Smooth muscle cell (in vitro differentiated cells): ENCODE results near the gene PIP5K1B. TPM values are rescaled to one million over a fixed set of nuclear protein-coding genes. Genes with fewer than 3 reads are reported as not detected.
A peak's percentile ranks its signal among the peaks of the same experiment; 100 is the strongest.

Source experiments
- DNase-seq: peaks from one replicate; lab custom pipeline; 2025; ENCODE audit not compliant: unreplicated experiment; lab: John Stamatoyannopoulos, UW
- H2AFZ ChIP-seq: fragments of 200-600 bp; sonication (generic); 2 replicates; pipeline ENCODE4 v1.6.0; 2016; ENCODE audit warnings: antibody characterized with exemption, low read depth, mild to moderate bottlenecking
- H3F3A ChIP-seq: fragments of 200-600 bp; sonication (generic); 2 replicates; pipeline ENCODE4 v1.6.0; 2017; ENCODE audit warnings: antibody characterized with exemption, low read depth
- H3K27ac ChIP-seq: fragments of 200-600 bp; sonication (generic); 2 replicates; pipeline ENCODE4 v1.5.1; 2016; ENCODE audit warnings: low read depth, mild to moderate bottlenecking
- H3K27me3 ChIP-seq: fragments of 200-600 bp; sonication (generic); 2 replicates; pipeline ENCODE4 v1.6.1; 2016; ENCODE audit warnings: low read depth, mild to moderate bottlenecking
- H3K36me3 ChIP-seq: fragments of 200-600 bp; sonication (generic); 2 replicates; pipeline ENCODE4 v1.5.1; 2016; ENCODE audit warnings: low read depth
- H3K4me1 ChIP-seq: fragments of 200-600 bp; sonication (generic); 2 replicates; pipeline ENCODE4 v1.5.1; 2016; ENCODE audit warnings: low read depth
- H3K4me2 ChIP-seq: fragments of 200-600 bp; sonication (generic); 2 replicates; pipeline ENCODE4 v1.6.0; 2016; ENCODE audit warnings: mild to moderate bottlenecking
- H3K4me3 ChIP-seq: fragments of 200-600 bp; sonication (generic); 2 replicates; pipeline ENCODE4 v1.5.1; 2016; ENCODE audit warnings: mild to moderate bottlenecking
- H3K79me2 ChIP-seq: fragments of 200-600 bp; sonication (generic); 2 replicates; pipeline ENCODE4 v1.6.0; 2016; ENCODE audit warnings: low read depth, mild to moderate bottlenecking
- H3K9ac ChIP-seq: fragments of 200-600 bp; sonication (generic); 2 replicates; pipeline ENCODE4 v1.6.0; 2016; ENCODE audit warnings: low read depth
- H3K9me3 ChIP-seq: fragments of 200-600 bp; sonication (generic); replicated peaks from 2 replicates; pipeline ENCODE4 v1.5.1; 2016; ENCODE audit warnings: low read depth
- H4K20me1 ChIP-seq: fragments of 200-600 bp; sonication (generic); 2 replicates; pipeline ENCODE4 v1.6.0; 2016; ENCODE audit warnings: low read depth
- CTCF ChIP-seq: fragments of 200-600 bp; sonication (generic); IDR thresholded peaks from 2 replicates; pipeline ENCODE4 v1.5.1; 2017; ENCODE audit warnings: borderline replicate concordance, mild to moderate bottlenecking, antibody characterized with exemption; ENCODE audit not compliant: insufficient read depth, poor library complexity, severe bottlenecking
- WGBS: methylation state at CpG from one replicate; pipeline ENCODE4 v1.1.7; 2016; ENCODE audit warnings: low lambda C conversion rate; 5-methylcytosine and 5-hydroxymethylcytosine counted together
- polyA plus RNA-seq: library from polyadenylated mRNA; unstranded; fragments of >200 nt; fragmentation: Nextera tagmentation; extraction: Ambion mirVana; gene quantifications from 2 replicates; pipeline ENCODE4 v1.2.1, GENCODE V29; 2016
- total RNA-seq: library from RNA; depleted of rRNA; stranded (reverse); fragments of >200 nt; gene quantifications from 2 replicates; pipeline ENCODE4 v1.2.3, GENCODE V29; 2014

The PIP5K1B gene
- total and polyA plus RNA-seq, 2 experiments from 2014 or later, result not detected

- H3K27ac ChIP-seq, result no peak overlapping the region
These were observed 1.5 kb downstream of the PIP5K1B start for GRCh38 chr9:68706363-68707201.

DNA sequence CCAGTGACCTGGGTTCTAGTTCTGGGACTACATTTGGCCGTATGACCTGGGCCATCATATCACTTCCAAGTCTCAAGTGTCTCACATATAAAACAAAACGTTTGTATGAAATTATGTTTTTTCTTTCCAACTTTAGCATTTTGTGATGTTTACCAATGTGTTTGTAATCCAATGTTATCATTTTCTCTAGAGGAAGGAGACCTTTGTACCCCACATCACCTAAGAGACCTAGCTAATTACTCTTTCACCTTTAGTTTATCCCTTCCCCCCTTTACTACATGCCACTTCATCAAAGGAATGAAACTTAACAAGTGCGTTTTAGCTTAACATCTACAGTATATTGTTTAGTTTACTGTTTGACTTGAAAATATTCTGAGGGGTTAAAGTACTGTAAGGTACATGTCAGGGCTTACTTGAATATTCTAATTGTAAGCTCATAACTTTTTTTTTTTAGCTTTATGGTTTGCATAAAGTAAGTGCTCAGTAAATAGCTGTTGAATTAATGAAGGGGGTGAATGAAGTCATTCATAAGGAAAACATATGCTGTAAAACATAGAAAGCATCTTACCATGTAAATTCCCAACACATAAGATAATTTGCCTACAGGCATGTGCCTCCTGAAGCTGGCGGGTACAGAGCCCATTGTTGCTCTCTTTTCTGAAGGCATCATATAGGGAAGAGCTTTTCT is 2.9 kb downstream of the PIP5K1B start:
- H4K20me1 ChIP-seq, result no peaks in the 10 kb centered on the region
- no peak for DNase-seq
- H3K4me2 ChIP-seq, result no peak overlapping the region
- peak overlapping the region; percentile 71 for H3K4me3 ChIP-seq
- H3K9me3 ChIP-seq, result no peaks in the 10 kb centered on the region
- H3K79me2 ChIP-seq, result no peaks in the 10 kb centered on the region
- H3K27me3 ChIP-seq, result peaks cover 86% of the 10 kb centered on the region
- WGBS, result 81% methylated on average over 4 of the region's 4 CpGs
- H3F3A ChIP-seq, result no peaks in the 10 kb centered on the region
- H3K9ac ChIP-seq, result no peak overlapping the region
- no peak overlapping the region for H2AFZ ChIP-seq
- TF ChIP-seq CTCF, result no peak
- H3K27ac ChIP-seq, result no peak overlapping the region
- H3K4me1 ChIP-seq, result no peaks in the 10 kb centered on the region
- no peaks in the 10 kb centered on the region for H3K36me3 ChIP-seq

More at GRCh38 chr9:68706363-68707201, 1.5 kb downstream of the PIP5K1B start:
- H3K9ac ChIP-seq, result no peak overlapping the region
- H4K20me1 ChIP-seq, result no peaks in the 10 kb centered on the region
- no peaks in the 10 kb centered on the region for H3K9me3 ChIP-seq
- WGBS, result 40% methylated on average over 19 of the region's 19 CpGs
- H3K79me2 ChIP-seq, result no peaks in the 10 kb centered on the region
- no peaks in the 10 kb centered on the region for H3K4me1 ChIP-seq
- peaks cover 82% of the 10 kb centered on the region for H3K27me3 ChIP-seq
- TF ChIP-seq CTCF, result no peak
- no peaks in the 10 kb centered on the region for H3F3A ChIP-seq
- peak overlapping the region; percentile 88 for H3K4me2 ChIP-seq
- no peaks in the 10 kb centered on the region for H3K36me3 ChIP-seq
- H2AFZ ChIP-seq, result no peak overlapping the region
- no peak for DNase-seq
- H3K4me3 ChIP-seq, result peak overlapping the region; percentile 71

DNA sequence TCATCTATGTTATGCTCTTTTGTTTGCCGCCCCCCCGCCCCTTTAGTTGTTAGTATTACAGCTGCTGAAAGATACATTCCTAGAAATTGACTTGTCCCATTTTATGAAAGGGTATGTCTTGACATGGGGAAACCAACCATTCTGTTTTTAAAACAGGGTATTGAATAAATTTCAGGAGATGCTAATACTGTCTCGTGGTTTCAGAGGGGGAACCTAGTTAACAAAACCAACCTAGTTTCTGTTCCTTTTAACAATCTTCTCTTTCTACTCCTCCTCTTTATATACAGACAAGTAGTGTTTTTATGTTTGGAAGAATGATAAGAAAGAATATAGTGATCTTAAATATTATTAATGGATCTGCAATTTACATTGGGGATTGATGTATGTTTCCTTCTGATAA is 3.5 kb downstream of the PIP5K1B start:
- 84% methylated on average over 3 of the region's 3 CpGs for WGBS
- no peak for DNase-seq
- H3K27me3 ChIP-seq, result peaks cover 84% of the 10 kb centered on the region

More for the DNA sequence above, 3.5 kb downstream of the PIP5K1B start:
- Histone ChIP-seq H3K4me1 (no peaks in the 10 kb centered on the region), H3K9ac (no peak overlapping the region), H3K36me3 (no peaks in the 10 kb centered on the region), H3K9me3 (no peaks in the 10 kb centered on the region), H3K79me2 (no peaks in the 10 kb centered on the region), H3K27ac (no peak overlapping the region), H3K4me2 (no peak overlapping the region), H2AFZ (no peak overlapping the region), H4K20me1 (no peaks in the 10 kb centered on the region), H3F3A (no peaks in the 10 kb centered on the region), H3K4me3 (no peak overlapping the region)
- no peak for TF ChIP-seq CTCF
